ENCODE measurements around the gene KRTAP10-10.
"Not testable (repeated sequence)": the region's sequence is repeated elsewhere in the genome, so short reads cannot be mapped to it uniquely, and the experiment has no call there.

Gene KRTAP10-10

DNA sequence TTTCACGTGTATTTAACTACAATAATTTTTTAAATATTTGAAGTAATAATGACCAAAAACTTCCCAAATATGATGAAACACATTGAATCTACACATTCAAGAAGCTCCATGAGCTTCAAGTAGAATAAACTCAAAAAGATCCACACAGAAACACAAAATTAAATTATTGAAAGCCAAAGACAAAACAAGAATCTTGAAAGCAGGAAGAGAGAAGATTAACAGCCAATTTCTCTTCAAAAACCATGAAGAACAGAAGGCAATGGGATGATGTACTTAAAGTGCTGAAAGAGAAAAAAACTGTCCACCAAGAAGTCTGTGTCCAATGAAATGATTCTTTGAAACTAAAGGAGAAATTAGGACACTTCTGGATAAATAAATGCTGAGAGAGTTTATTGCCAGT lies 5.1 kb upstream of the KRTAP10-10 start:
- Histone ChIP-seq H3K9ac (ENCODE audit: low read depth, low read length) (no peak overlapping the region), H3K9me3 (replicated peaks; ENCODE audit: low read length) (peaks cover 8% of the 10 kb centered on the region), H3K36me3 (ENCODE audit: insufficient read depth, low read length) (no peaks in the 10 kb centered on the region), H3K27me3 (ENCODE audit: control insufficient read depth, insufficient read depth, low read length) (peaks cover 31% of the 10 kb centered on the region), H3K4me1 (ENCODE audit: control insufficient read depth, insufficient read depth, low read length) (no peaks in the 10 kb centered on the region), H3K4me3 (ENCODE audit: low read length) (no peak overlapping the region), H3K4me2 (ENCODE audit: low read length) (no peak overlapping the region)

DNA sequence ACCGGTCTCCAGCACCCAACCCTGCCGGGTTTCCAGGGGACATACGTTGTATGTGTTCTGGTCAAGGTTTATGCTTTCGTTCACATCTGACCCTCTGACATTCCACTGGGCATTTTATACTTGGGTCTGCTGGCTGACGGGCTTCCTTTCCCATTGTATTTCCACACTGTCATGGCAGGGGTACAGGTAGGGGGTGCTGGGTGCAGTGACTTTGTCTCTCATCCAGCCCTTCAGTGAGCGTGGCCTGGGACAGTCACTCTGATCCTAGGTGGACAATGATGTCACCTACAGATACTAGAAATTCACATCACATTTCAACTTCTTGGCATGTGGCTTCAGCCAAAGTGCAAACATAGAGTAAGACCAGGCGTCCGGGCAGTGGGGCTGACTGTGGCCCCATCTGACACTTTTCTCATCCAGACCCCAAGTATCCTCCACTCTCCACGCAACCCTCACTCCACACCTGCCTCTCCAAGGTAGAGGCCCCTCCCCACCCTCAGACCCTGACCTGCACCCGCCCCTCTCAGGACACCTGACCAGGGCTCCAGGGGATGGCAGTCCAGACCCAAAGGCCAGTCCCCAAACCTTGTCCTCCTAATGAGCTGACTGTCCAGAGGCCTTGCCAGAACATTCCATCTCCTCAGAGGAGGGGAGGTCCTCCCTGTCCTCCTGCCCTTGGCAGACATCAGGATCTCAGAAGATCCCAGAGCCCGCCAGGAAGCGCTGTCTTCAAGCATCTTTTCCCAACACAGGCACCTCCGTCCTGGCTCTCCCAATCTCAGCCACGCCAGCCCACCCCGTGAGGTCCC lies 743 bp upstream of the KRTAP10-10 start:
- peaks cover 29% of the 10 kb centered on the region for H3K27me3 ChIP-seq (ENCODE audit: control insufficient read depth, insufficient read depth, low read length)
- no peaks in the 10 kb centered on the region for H3K36me3 ChIP-seq (ENCODE audit: insufficient read depth, low read length)
- H3K9me3 ChIP-seq (replicated peaks; ENCODE audit: low read length) = peaks cover 11% of the 10 kb centered on the region
- H3K9ac ChIP-seq (ENCODE audit: low read depth, low read length) = no peak overlapping the region
- H3K4me3 ChIP-seq (ENCODE audit: low read length) = no peak overlapping the region
- H3K4me2 ChIP-seq (ENCODE audit: low read length) = no peak overlapping the region
- no peaks in the 10 kb centered on the region for H3K4me1 ChIP-seq (ENCODE audit: control insufficient read depth, insufficient read depth, low read length)

- not testable (repeated sequence) for H3K4me1 ChIP-seq (ENCODE audit: control insufficient read depth, insufficient read depth, low read length); H3K4me3 ChIP-seq (ENCODE audit: low read length); H3K9ac ChIP-seq (ENCODE audit: low read depth, low read length); H3K9me3 ChIP-seq (replicated peaks; ENCODE audit: low read length); H3K36me3 ChIP-seq (ENCODE audit: insufficient read depth, low read length); H3K4me2 ChIP-seq (ENCODE audit: low read length)
- peaks cover 29% of the 10 kb centered on the region for H3K27me3 ChIP-seq (ENCODE audit: control insufficient read depth, insufficient read depth, low read length)
These were observed 744 bp downstream of the KRTAP10-10 start for GRCh38 chr21:44637851-44638348.

DNA sequence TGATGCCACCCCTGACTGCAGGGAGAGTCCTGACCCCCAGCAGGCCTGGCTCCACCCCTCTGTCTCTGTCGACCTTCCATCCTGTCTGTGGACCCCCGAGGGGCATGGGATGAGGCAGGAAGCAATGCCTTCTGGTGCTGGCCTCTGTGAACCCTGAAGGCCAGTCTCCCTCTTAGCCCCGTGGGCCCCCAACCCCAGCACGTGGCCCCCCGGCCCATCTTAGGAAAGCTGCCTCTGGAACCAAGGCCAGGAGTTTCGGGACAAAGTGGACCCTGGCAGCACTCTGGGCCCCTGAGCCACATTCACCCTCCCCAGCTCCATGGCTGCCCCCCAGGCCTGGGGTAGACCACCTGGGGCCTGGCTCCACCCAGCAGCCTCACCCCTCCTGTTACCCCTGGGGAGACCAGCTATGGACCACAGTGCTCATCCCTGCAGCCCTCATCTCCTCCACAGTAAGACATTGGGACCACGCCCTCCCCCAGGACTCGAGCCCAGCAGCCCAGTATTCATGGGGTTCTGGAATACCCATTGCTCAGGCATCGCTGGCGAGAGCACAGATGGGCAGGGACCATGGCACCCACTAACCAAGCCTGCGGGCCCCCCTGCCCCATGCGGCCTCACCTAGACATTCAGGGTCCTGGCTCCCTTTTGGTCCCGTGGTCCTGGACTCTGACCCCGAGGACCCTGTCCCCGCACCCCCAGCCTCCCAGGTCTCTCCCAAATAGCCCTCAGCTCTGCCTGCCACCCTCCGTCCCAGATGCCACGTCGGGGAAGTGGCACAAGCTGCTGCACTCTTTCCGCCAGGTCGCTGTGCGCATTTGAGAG lies 1.6 kb downstream of the KRTAP10-10 start:
- not testable (repeated sequence) for H3K36me3 ChIP-seq (ENCODE audit: insufficient read depth, low read length); H3K4me1 ChIP-seq (ENCODE audit: control insufficient read depth, insufficient read depth, low read length); H3K4me2 ChIP-seq (ENCODE audit: low read length); H3K9ac ChIP-seq (ENCODE audit: low read depth, low read length); H3K9me3 ChIP-seq (replicated peaks; ENCODE audit: low read length); H3K4me3 ChIP-seq (ENCODE audit: low read length)
- peaks cover 29% of the 10 kb centered on the region for H3K27me3 ChIP-seq (ENCODE audit: control insufficient read depth, insufficient read depth, low read length)

- no peaks in the 10 kb centered on the region for H3K4me1 ChIP-seq (ENCODE audit: control insufficient read depth, insufficient read depth, low read length)
- H3K36me3 ChIP-seq (ENCODE audit: insufficient read depth, low read length) = no peaks in the 10 kb centered on the region
- no peak overlapping the region for H3K9ac ChIP-seq (ENCODE audit: low read depth, low read length)
- H3K4me3 ChIP-seq (ENCODE audit: low read length) = no peak overlapping the region
- H3K27me3 ChIP-seq (ENCODE audit: control insufficient read depth, insufficient read depth, low read length) = peaks cover 27% of the 10 kb centered on the region
- H3K9me3 ChIP-seq (replicated peaks; ENCODE audit: low read length) = peaks cover 4% of the 10 kb centered on the region
- no peak overlapping the region for H3K4me2 ChIP-seq (ENCODE audit: low read length)
These were observed 2.1 kb downstream of the KRTAP10-10 start for GRCh38 chr21:44639331-44639655.

DNA sequence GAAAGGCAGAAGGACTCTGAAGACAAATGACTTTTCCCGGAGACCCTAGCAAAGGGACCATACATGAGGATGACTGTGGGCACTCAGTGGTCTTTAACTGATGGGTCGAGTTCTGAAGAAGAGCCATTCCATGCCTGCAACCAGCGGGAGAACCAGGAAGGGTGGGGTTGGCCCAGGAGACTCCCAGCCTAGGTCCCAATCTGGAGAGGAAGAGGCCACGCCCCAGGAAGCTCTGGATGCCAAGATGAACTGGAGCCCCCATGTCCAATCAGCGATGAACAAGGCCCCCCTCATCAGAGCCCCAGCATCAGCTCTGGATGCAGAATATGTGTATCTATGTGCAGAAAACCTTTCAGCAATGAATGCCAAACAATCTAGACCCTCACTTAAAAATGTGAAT lies 3.6 kb downstream of the KRTAP10-10 start:
- no peaks in the 10 kb centered on the region for H3K36me3 ChIP-seq (ENCODE audit: insufficient read depth, low read length)
- H3K9ac ChIP-seq (ENCODE audit: low read depth, low read length) = no peak overlapping the region
- H3K27me3 ChIP-seq (ENCODE audit: control insufficient read depth, insufficient read depth, low read length) = peaks cover 21% of the 10 kb centered on the region
- no peak overlapping the region for H3K4me2 ChIP-seq (ENCODE audit: low read length)
- no peak overlapping the region for H3K4me3 ChIP-seq (ENCODE audit: low read length)
- no peaks in the 10 kb centered on the region for H3K4me1 ChIP-seq (ENCODE audit: control insufficient read depth, insufficient read depth, low read length)
- peaks cover 4% of the 10 kb centered on the region for H3K9me3 ChIP-seq (replicated peaks; ENCODE audit: low read length)

- Histone ChIP-seq H3K9ac (ENCODE audit: low read depth, low read length) (no peak overlapping the region), H3K4me2 (ENCODE audit: low read length) (no peak overlapping the region), H3K4me3 (ENCODE audit: low read length) (no peak overlapping the region), H3K4me1 (ENCODE audit: control insufficient read depth, insufficient read depth, low read length) (no peaks in the 10 kb centered on the region), H3K36me3 (ENCODE audit: insufficient read depth, low read length) (no peaks in the 10 kb centered on the region), H3K9me3 (replicated peaks; ENCODE audit: low read length) (peaks cover 4% of the 10 kb centered on the region), H3K27me3 (ENCODE audit: control insufficient read depth, insufficient read depth, low read length) (peaks cover 21% of the 10 kb centered on the region)
These were observed 6.7 kb downstream of the KRTAP10-10 start for GRCh38 chr21:44643741-44644310.

GRCh38 chr21:44644878-44645277 lies 7.7 kb downstream of the KRTAP10-10 start:
- H3K27me3 ChIP-seq (ENCODE audit: control insufficient read depth, insufficient read depth, low read length) = peaks cover 22% of the 10 kb centered on the region
- no peak overlapping the region for H3K9ac ChIP-seq (ENCODE audit: low read depth, low read length)
- no peak overlapping the region for H3K4me2 ChIP-seq (ENCODE audit: low read length)
- H3K4me1 ChIP-seq (ENCODE audit: control insufficient read depth, insufficient read depth, low read length) = no peaks in the 10 kb centered on the region
- H3K36me3 ChIP-seq (ENCODE audit: insufficient read depth, low read length) = no peaks in the 10 kb centered on the region
- no peak overlapping the region for H3K4me3 ChIP-seq (ENCODE audit: low read length)
- H3K9me3 ChIP-seq (replicated peaks; ENCODE audit: low read length) = peaks cover 4% of the 10 kb centered on the region

DNA sequence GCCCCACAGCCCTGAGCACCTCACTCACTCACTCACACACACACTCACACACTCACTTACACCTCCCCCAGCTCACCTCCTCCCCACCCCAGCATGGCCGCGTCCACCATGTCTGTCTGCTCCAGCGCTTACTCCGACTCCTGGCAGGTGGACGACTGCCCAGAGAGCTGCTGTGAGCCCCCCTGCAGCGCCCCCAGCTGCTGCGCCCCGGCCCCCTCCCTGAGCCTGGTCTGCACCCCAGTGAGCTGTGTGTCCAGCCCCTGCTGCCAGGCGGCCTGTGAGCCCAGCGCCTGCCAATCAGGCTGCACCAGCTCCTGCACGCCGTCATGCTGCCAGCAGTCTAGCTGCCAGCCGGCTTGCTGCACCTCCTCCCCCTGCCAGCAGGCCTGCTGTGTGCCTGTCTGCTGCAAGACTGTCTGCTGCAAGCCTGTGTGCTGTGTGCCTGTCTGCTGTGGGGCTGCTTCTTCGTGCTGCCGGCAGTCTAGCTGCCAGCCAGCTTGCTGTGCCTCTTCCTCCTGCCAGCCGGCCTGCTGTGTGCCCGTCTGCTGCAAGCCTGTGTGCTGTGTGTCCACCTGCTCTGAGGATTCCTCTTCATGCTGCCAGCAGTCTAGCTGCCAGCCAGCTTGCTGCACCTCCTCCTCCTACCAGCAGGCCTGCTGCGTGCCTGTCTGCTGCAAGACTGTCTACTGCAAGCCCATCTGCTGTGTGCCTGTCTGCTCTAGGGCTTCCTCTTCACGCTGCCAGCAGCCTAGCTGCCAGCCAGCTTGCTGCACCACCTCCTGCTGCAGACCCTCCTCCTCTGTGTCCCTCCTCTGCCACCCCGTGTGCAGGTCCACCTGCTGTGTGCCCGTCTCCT lies 9.4 kb downstream of the KRTAP10-10 start, which contains the start of gene KRTAP10-11:
KRTAP10-11 (plus strand) TSS at position 49 of the 856 bp plus-strand sequence; CDS start at position 94, 45 bp downstream.
- H3K4me1 ChIP-seq (ENCODE audit: control insufficient read depth, insufficient read depth, low read length); H3K36me3 ChIP-seq (ENCODE audit: insufficient read depth, low read length); H3K4me2 ChIP-seq (ENCODE audit: low read length); H3K4me3 ChIP-seq (ENCODE audit: low read length); H3K9ac ChIP-seq (ENCODE audit: low read depth, low read length); H3K9me3 ChIP-seq (replicated peaks; ENCODE audit: low read length): not testable (repeated sequence)
- H3K27me3 ChIP-seq (ENCODE audit: control insufficient read depth, insufficient read depth, low read length) = peaks cover 20% of the 10 kb centered on the region

DNA sequence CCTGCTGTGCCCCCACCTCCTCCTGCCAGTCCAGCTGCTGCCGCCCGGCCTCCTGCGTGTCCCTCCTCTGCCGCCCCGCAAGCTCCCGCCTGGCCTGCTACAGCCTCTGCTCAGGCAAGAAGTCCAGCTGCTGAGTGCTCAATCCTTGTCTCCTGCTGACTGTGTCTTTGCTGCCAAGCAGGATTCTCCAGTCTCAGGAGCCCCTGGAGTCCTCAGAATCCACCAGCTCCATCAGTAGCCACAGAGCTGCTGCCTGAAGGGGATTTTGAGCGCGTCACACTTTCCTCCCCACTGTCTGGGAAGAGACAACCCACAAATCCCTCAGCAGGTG lies 10.0 kb downstream of the KRTAP10-10 start:
- Histone ChIP-seq H3K4me2 (ENCODE audit: low read length) (no peak overlapping the region), H3K36me3 (ENCODE audit: insufficient read depth, low read length) (no peaks in the 10 kb centered on the region)

More for the DNA sequence above, 10.0 kb downstream of the KRTAP10-10 start:
- no peaks in the 10 kb centered on the region for H3K4me1 ChIP-seq (ENCODE audit: control insufficient read depth, insufficient read depth, low read length)
- H3K9me3 ChIP-seq (replicated peaks; ENCODE audit: low read length) = no peaks in the 10 kb centered on the region
- peaks cover 20% of the 10 kb centered on the region for H3K27me3 ChIP-seq (ENCODE audit: control insufficient read depth, insufficient read depth, low read length)
- H3K4me3 ChIP-seq (ENCODE audit: low read length) = no peak overlapping the region
- no peak overlapping the region for H3K9ac ChIP-seq (ENCODE audit: low read depth, low read length)
